Globus pallidus (tissue), 1 donor: Measurements from ENCODE around the gene VSTM4.

Experiments used
- DNase-seq: peaks from one replicate; pipeline ENCODE4 v3.0.0-alpha.2; 2015; ENCODE audit warnings: low spot score

VSTM4 gene

DNA sequence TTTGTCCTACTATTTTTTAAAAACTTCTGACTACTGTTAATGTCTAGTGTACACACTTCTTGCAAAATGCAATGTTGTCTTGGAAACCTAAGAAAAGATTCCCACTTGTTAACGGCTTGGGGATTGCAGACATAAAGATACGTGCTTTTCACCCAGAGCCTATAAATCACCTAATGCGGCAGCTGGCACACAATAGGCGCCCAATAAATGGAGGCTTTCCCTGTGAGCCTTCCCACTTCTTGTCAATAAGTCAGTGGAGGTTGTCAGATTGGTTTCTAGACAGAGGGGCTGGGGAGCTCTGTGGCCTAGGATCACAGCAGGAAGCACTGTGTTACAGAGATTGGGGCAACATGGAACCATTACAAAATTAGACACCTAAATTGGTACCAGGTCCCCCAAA, 74.7 kb downstream of the VSTM4 start:
- DNase-seq: no peak

DNA sequence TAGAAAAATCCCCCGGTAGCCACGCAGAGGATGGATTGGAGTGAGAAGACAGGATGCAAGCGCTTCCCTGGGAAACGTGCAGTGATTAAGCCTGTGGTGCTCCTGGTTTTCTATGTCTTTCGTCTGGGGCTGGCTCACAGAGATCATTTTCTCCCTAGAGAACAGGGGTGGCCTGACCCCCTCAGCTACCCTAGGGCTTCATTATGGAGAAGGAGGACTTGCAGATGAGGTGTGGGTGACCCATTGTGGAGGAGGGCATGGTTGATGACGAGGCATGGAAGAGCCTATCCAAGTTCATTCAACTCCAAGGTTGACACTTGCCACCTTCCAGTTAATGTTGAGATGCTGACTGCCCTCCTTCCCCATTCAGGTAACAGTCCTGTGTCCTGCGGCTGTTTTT, 75.9 kb downstream of the VSTM4 start:
- no peak for DNase-seq

DNA sequence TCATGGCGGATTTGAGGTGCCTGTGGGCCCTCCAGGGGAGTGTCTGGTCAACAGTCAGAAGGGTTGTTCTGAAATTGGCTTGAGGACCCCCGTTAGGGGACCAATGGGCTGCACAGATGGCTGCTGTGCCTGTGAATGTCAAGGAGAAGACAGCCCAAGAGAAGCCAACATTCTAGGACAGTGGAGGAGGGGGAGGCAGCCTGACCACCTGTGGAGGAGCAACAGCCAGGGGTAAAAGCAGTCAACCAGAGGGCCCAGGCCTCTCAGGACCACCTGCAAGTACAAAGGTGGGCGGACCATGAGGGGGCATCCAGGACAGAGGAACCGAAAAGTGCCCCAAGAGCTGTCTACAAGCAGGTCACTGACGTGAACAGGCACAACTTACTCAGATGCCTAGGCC, 76.6 kb downstream of the VSTM4 start:
- DNase-seq: no peak

DNA sequence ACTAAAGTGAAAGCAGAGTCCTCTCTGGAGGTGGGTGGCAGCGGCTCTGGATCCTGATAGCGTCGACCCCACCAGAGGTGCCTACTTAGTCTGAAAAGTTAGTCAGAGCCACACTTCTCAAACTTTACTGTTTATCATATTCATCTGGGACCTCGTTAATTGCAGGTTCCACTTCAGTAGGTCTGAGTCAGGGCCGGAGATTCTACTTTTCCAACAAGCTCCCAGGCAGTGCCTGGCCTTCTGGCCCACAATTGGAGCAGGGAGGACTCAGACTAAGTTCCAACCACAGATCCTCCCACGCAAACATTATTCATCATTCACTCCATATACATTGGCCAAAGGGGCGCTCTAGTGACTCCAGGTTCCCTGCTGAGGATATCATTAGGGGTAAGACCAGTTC, 78.1 kb downstream of the VSTM4 start:
- no peak for DNase-seq

DNA sequence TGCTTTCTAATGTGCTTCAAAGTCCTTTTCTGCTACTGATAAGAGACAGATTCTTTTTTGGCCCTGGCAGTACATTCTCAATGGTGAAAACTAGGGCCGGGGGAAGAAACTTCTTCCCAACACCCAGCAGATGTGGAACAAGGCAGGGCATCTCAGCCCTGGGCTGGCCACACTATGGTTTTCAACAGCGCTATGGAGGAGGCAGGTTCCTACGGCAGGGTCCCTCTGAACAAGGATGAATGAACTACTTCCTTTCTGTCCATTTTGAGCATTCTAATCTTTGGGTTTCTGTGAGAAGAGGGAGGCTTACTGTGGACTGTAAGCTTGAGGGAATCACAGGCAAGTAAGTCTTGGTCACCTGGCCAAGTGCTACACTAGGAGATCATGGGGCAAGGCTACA, 78.7 kb downstream of the VSTM4 start:
- DNase-seq: no peak

DNA sequence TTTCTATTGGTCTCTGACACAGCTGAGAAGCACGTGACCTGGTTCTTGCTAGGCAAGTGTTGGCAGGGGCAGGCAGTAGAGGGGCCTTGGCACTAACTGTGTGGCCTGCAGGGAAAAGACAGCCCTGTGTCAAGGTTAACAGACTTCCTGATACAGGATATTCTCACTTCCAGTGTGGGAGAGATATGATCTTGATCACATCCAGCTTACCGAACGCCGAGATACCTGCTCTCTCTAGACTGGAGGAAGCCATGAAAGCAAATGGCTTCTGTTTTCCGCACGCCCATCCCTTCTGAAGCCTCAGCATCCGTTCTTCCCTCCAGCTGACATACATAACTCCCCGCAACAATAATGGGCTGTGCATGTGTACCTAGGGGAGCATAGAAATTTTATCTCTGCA, 79.4 kb downstream of the VSTM4 start:
- no peak for DNase-seq

DNA sequence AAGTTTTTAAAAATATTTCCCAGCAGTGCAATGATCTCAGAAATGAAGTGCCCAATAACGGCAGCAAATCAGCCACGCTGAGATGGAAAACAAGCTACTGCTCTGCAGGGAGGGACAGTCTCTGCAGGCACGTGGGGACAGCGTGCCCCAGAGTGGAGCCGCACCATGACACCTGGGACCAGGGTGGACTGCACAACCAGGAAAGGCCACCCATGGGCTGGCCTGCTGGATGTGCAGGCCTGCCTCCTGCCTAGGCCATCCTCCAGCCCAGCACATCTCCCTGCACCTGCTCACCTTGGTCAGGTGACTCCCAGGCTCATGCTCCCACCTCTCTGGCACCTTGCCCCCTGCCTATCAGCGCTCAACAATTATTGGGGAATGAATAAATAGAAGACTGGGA, 80.4 kb downstream of the VSTM4 start:
- DNase-seq: no peak

DNA sequence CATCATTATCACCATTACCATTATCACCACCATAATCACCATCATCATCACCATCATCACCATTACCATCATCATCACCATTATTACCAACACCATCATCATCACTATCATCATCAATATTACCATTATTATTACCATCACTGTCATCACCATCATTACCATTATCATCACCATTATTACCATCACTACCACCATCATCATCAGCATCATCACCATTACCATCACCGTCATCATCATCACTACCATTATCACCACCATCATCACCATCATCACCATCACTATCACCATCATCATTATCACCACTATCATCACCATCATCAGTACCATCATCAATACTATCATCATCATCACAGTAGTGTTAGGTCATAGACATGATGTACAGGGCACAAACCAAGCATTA, 81.4 kb downstream of the VSTM4 start:
- DNase-seq: no peak

DNA sequence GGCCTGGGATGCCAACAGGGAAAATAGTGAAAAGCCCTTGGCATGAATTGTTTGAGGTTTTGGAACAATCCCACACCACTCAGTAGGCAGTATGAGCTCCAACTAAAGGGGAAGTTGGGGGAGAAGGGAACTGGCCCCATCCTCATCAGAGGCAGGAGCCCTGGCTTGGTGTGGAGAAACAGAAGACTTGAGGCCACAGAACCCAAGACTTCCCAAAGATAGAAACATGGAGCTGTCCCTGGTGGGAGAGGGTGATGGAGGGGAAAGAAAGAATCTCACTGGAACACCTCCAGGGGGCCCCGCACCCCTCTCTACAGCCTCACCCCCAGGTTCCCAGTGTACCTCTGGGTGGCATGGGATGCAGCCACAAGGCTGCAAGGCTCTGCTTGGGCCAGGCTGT, 85.7 kb downstream of the VSTM4 start:
- no peak for DNase-seq

DNA sequence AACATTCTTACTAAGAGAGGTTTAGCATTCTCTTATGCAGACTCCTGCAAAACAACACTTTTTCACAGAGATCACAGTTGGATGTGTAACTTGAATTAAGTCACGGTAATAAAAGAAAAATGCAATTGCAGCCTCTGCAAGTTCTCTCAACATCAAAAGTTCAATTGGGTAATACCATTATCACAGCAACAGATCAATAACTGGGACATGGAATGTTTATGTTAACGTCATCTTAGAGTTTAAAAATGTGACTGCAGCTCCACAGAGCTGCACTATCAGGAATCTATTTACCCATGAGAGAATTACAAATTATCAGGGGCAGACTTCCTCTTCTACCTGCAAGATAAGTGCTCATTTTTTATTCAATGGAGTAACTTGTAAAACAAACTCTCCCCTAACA, 86.7 kb downstream of the VSTM4 start:
- no peak for DNase-seq

DNA sequence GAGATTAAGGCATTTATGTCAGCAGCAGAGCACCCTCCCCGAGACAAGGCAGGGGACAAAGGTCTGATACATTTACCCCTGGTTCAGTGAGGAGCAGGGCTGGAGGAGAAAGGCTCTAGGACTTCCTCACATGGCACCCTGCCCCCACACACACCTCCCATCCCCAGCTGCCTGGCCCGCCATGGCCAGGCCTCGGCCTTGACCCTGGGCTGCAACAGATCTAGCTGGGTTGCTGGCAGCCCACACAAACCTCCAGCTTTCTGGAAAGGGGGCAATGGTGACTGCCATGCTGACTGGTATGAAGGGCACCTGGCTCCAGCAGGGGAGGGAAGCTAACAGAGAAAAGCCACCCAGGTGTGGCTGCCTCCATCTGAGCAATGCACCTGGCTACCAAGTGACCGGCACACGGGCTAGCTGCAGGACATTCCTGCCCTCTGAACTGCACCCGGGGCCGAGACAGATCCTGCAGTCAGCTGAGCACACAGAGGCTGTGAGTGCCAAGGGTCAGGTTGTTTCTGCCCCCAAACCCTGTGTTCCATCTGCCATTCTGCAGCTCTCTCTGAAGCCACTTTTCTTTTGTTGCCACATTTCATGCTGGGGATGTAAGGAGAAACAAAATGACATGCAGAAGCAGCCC, 89.9 kb downstream of the VSTM4 start:
- no peak for DNase-seq

DNA sequence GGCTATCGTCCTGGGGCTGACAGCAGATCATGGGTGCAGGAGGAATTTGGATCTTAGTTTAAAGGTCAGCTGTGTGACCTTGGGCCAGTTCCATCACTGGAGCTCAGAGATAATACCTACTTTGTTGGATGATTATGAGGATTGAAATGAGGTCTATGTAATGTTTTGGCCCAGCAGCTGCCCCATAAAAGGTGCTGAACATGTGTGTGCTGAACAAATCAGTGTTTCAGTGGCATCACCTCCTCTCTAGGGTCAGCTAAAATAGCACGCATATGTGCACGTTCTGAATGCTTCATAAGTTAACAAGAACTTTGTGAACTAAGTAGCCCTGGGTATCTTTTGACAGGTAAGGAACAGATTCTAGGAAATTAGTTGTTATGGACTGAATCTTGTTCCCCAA, 90.8 kb downstream of the VSTM4 start:
- DNase-seq: no peak

DNA sequence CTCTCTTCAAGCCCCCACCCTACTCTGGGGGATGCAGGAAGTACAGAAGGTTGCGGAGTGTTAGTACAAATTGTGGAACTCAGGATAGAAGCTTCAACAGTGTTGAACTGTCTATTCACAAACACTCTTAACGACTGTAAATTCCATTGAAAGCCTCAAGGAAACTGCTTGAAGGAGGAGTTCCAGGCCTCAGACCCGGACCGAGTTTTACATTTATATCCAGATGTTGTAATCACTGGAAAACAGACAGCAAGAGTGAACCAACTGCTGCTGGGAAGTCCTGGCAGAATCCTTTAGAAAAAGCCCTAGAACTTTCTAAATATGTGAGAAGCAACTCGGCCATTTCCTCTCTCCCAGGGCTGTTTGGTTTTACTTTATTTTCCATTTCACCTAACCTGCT, 91.6 kb downstream of the VSTM4 start:
- DNase-seq: no peak

DNA sequence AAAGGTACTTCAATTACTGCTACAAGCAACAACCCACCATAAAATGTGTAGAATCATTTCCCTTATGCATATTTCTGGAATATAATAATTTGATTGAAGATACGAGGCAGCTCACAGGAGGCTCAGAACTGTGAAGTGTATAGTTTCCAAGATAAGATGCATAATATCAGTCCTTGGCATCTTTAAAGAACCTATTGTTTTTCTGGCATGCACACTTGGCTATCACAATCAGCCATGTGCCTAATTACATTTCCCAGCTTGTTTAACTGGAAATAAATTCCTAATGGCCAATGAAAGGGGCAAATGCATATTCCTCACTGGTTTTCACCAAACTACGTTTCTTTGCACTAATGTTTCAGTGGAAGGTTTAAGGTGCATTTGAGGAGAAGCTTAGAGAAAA, 92.3 kb downstream of the VSTM4 start:
- no peak for DNase-seq

DNA sequence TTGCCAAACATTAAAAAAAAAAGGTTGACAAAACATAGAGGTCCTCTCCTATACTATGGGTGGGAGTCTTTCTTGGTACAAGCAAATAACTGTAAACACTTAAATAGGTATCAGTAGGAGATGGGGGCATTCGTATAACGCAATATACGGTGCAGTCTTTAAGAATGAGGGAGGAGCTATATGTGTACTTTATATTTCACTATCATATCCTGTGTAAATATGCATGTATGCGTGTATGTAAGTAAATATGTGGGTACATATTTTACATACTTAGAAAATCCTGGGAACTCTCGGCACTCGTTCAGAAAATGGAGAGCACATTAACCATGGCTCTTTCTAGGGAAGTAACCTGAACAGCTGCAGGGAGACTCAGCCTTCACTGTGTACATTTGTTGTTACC, 93.6 kb downstream of the VSTM4 start:
- no peak for DNase-seq

DNA sequence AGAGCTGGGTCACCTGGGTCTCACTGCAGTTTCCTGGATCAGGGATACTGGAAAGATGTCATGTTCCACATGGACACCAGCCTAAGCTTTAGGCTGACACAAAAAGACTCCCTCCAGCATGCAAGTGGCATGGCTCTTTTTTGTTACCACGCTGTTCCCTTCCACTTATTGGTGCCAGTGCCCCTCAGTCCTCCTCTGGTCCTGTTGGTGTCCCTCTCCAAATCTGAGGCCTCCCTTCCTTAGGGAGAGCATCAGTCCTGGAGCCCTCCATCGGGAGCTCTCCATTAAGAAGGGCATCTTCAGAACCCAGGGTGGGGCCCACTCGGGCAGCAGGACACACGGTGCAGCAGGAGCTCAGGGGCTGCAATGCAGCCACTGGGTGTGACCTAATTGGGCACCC, 99.6 kb downstream of the VSTM4 start:
- no peak for DNase-seq

DNA sequence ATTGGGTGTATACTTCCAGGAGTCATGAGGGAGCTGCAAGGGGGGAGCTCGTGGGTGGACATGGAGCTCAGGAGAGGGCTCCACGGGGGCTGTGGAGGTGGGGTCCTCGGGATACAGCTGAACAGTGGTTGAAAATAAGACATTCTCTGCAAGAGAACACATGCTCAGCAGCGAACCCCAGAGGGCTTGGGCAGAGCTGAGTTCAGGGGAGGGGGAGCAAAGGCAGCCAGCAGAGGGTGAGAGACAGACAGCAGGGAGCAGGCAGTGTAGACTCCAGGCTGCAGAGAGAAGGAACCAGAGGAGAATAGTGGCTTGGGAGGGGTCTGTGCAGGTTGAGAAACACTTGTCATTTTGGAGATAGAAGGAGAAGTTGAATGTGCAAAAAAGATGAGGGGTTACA, 102.7 kb downstream of the VSTM4 start:
- no peak for DNase-seq

DNA sequence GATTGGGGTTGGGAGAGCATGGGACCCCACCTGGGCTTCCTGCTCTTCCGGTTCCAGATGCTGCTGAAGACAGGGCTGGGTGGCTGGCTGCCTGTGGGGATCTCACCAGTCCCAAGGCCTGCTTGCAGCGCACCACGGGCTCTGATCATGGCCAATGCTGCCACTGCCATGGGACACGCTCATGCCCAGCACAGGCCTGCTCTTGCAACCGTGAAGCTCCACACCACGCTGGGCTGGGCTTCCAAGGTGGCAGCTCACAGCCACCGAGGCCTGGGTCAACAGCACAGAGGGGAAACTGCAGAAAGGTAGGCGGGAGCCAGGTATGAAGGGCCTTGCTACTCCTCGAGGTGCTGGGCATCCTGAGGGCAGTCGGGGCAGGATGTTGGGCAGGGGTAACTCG, 103.6 kb downstream of the VSTM4 start:
- no peak for DNase-seq

DNA sequence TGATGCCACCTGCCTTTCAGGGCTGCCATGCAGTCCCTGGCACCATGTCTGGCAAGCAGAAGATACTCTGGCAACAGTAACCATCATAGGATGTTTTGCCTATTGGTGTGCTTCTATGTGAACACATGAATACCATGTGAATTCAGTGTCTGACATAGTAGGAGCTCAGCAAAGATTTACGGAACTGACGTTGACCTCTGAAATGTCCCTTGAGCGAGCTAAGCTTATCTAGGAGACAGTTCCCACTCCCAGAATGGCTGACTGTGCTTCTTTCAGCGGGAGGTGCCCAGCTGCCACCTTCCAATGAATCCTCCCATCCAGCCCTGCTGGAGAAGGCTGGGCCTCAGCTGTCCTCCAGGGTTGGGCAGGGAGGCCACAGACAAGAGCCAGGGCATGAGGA, 104.5 kb downstream of the VSTM4 start:
- no peak for DNase-seq

DNA sequence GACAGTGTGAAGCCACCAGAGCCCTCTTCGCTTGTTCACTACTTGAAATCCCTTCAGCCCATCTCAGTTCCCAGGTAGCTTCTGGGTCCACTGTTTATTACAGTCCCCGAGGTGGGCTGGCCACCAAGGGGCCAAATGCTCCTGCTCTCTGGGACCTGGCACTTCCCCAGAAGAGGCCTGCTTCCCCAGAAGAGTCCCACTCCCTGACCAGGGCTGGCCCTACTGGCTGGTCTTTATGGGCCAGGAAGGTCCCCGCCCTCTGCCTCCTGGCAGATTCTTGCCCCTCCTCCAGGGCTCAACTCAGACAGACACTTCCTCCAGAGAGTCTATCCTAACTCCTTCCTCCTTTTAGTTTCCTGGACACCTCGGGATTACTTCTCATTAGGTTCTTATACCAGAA, 105.0 kb downstream of the VSTM4 start:
- no peak for DNase-seq

DNA sequence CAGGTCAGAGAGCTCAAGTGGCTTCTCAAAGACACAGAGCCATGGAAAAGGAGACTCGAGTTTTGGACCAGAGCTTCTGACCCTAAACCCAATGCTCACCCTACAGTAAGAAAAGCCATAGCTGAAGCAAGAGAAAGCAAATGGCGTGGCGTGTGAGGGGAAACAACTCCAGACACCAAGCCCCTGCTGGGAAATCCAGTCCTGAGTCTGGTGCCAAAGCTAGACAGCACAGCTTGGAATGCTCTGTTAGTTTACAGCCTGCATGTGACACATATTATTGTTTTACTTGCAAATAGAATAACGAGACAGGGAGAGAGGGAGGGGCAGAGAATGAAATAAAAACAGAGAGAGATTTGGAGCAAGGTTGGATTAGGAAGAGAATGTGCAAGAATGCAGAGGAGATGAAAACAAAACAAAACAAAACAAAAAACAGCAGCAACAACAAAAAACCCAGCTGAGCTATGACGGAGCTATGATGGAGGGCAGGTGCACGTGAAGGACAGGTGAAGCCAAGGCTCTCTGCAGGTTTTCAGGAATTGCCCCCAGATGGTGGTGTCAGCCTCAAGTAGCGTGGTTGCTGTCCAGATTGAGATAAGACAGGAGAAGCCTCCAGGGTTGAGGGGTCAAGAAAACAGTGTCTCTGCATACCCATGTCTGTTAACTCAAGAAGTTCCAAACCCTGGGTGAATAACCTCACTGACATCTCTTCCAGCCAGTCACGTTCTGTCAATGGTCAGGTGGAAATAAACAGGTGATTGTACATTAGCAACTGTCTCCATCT, 105.9 kb downstream of the VSTM4 start:
- no peak for DNase-seq

DNA sequence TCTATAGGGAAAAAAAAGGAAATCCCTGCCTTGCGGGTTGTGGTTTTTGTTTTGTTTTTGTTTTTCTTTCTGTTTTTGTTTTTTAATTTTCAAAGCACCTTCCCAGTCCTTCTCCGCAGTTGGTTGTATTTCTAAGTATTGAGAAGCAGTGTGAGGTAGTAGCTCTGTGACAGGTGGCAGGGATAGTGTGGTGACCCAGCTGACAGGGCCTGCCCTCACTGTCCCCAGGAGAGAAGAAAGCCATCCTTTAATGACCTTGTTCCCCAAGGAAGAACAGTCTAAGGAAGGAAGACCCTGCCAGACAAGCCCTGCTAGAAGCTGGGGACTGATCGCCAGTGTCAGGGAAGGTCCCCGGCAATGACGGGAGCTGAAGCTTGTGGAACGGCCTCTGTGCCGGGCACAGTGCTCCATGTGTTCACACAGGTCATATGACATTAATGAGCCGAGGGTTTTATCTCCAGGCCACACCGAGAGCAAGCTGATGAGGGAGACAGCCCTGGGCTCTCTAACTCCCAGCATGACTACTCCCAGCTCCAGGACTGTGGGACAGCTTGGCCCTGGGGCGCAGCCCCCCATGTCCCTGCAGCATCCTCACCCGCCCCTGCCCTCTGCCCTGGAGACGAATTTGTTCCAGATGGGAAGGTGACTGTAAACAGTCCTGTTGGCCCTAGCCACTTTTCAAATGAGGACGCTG, 106.7 kb downstream of the VSTM4 start:
- no peak for DNase-seq

DNA sequence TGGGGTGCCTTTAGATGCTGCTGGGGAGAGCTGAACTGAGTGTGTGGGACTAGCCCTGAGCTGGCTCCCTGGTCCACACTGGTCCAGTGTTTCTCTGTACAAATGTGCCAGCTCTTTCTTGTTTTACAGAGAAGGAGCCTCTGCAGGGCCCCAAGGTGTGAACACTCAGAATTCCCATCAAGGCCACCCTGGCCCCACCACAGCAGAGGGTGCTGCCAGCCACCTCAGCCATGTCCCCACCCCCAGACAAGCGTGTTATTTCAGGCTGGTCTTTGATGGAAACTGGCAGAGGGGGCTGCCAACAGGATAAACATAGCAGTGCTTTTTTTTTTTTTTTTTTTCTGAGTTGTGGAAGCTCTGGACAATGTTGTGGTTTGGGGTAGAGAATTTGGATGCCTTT, 107.2 kb downstream of the VSTM4 start:
- DNase-seq: no peak

DNA sequence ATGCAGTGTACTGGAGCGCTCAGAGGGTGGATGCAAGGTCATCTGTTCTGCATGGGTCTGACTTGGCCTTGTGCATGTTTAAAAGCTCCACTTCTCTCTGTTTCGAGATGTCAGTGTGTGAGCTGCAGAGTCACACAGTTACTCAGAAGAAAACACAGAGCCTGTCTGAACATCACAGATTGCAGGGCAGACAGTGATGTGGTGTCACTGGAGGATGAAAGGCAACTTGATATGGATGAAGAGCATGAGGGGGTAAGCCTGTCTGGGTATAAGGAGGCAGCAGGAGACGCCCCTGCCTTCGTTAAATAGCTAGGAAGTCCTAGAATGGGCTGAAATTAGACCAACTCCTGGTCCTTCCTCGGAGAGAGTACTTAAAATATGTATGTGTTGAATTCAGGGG, 108.2 kb downstream of the VSTM4 start:
- DNase-seq: no peak
